ENCODE measurements around the gene ZSCAN10. TPM values are rescaled to one million over a fixed set of nuclear protein-coding genes. Genes with fewer than 3 reads are reported as not detected.

ZSCAN10 gene
- total and polyA plus RNA-seq, 2 of the 13 experiments (the other 11 are each of a cell fraction or from before 2014, with no cell fraction given), result not detected

GRCh38 chr16:3059041-3059722 is 39.9 kb downstream of the ZSCAN10 start (continued):
- TF ChIP-seq ZNF773 (CRISPR knock-in tag; IDR thresholded peaks at IDR 0.05; ENCODE audit: borderline replicate concordance) (peak; percentile 37; the same call in 1 of the 2 replicates), NR0B2 (CRISPR knock-in tag; IDR thresholded peaks at IDR 0.05) (no peak), ONECUT2 (CRISPR knock-in tag; IDR thresholded peaks at IDR 0.05) (no peak), HNRNPLL (IDR thresholded peaks at IDR 0.05; ENCODE audit: low read depth, low read length, poor library complexity, severe bottlenecking) (peak; percentile 29), ZBTB14 (CRISPR knock-in tag; IDR thresholded peaks at IDR 0.05) (peak; percentile 65; the same call in 1 of the 2 replicates), RXRB (CRISPR knock-in tag; IDR thresholded peaks at IDR 0.05; ENCODE audit: borderline replicate concordance) (peak; percentile 79), ZBTB38 (CRISPR knock-in tag; IDR thresholded peaks at IDR 0.05) (peak; percentile 65; the same call in 1 of the 2 replicates), ZNF776 (CRISPR knock-in tag; IDR thresholded peaks at IDR 0.05) (0 out of 2 replicates have a peak, but pooled peaks have one; percentile 31), RFX1 (IDR thresholded peaks at IDR 0.05) (no peak), DMAP1 (CRISPR knock-in tag; IDR thresholded peaks at IDR 0.05) (peak; percentile 61), SRY (CRISPR knock-in tag; IDR thresholded peaks at IDR 0.05) (0 out of 2 replicates have a peak, but pooled peaks have one; percentile 54), CREB1 (IDR thresholded peaks at IDR 0.05) (no peak), CREB1 (CRISPR knock-in tag; IDR thresholded peaks at IDR 0.05) (no peak), TAF15 (IDR thresholded peaks at IDR 0.05; ENCODE audit: low read depth, low read length, poor library complexity, severe bottlenecking) (no peak), ZNF180 (CRISPR knock-in tag; IDR thresholded peaks at IDR 0.05; ENCODE audit: borderline replicate concordance, low read depth) (no peak), ZNF556 (CRISPR knock-in tag; IDR thresholded peaks at IDR 0.05; ENCODE audit: borderline replicate concordance) (peak; percentile 90), HMGXB3 (CRISPR knock-in tag; IDR thresholded peaks at IDR 0.05; ENCODE audit: borderline replicate concordance) (no peak), ZNF781 (CRISPR knock-in tag; IDR thresholded peaks at IDR 0.05; ENCODE audit: borderline replicate concordance, not compliant biosample characterization) (no peak), SAP130 (CRISPR knock-in tag; IDR thresholded peaks at IDR 0.05; ENCODE audit: low read depth) (peak; percentile 79), ZNF704 (CRISPR knock-in tag; IDR thresholded peaks at IDR 0.05; ENCODE audit: borderline replicate concordance) (no peak), SMC3 (IDR thresholded peaks at IDR 0.05; ENCODE audit: low read length) (peak; percentile 26; the same call in 1 of the 2 replicates)
